ENCODE data around the gene MTMR6. TPM values are rescaled to one million over a fixed set of nuclear protein-coding genes. Genes with fewer than 3 reads are reported as not detected.
"Not testable (repeated sequence)": the region's sequence is repeated elsewhere in the genome, so short reads cannot be mapped to it uniquely, and the experiment has no call there.

Gene MTMR6
- total RNA-seq, 6 experiments from 2014 or later, result 23.5 to 31.0 (median 28.4) TPM

DNA sequence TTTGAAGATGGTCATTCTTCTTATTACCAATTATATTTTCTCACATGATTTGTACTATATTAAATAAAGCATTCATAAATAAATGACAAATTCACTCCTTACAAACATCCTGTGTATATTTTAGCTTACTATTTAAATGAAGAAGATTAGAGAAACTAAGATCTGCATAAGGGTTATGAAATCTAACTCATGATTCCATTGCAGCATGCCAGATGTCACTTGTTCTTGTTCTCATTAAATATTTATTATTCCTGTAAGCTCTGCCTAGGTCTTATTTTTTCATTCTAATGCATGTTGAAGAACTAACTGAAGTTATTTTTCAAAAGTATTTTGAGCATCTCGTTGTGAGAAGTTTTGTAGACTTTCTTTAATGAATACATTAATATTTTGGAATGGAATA is 32.5 kb upstream of the MTMR6 start:
- Mint-ChIP-seq H3K27me3 (ENCODE audit: insufficient read depth) (no peaks in the 10 kb centered on the region), H3K36me3 (ENCODE audit: low read depth) (peaks cover 22% of the 10 kb centered on the region), H3K4me1 (ENCODE audit: low read depth) (peaks cover 24% of the 10 kb centered on the region), H3K4me3 (no peak overlapping the region), H3K9me3 (no peaks in the 10 kb centered on the region), H3K27ac (peak overlapping the region; percentile 21; the same call in 1 of the 2 replicates)
- no peak for DNase-seq
- TF ChIP-seq, protein P1, sequence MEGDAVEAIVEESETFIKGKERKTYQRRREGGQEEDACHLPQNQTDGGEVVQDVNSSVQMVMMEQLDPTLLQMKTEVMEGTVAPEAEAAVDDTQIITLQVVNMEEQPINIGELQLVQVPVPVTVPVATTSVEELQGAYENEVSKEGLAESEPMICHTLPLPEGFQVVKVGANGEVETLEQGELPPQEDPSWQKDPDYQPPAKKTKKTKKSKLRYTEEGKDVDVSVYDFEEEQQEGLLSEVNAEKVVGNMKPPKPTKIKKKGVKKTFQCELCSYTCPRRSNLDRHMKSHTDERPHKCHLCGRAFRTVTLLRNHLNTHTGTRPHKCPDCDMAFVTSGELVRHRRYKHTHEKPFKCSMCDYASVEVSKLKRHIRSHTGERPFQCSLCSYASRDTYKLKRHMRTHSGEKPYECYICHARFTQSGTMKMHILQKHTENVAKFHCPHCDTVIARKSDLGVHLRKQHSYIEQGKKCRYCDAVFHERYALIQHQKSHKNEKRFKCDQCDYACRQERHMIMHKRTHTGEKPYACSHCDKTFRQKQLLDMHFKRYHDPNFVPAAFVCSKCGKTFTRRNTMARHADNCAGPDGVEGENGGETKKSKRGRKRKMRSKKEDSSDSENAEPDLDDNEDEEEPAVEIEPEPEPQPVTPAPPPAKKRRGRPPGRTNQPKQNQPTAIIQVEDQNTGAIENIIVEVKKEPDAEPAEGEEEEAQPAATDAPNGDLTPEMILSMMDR (IDR thresholded peaks at IDR 0.05), result no peak

DNA sequence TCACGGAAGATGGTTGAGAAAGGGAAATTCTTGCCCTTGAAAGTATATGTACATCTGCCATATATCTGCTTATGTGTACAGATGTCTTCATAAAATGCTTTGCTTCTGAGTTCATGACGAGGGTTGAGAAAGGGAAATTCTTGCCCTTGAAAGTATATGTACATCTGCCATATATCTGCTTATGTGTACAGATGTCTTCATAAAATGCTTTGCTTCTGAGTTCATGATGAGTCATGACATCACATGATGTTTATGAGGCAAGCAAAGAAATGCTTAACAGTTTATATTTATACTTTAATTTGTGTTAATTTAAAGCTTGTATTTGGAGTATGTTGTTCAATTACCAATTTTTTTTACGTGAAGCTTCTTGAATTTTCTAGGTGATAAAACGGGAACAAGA is 31.7 kb upstream of the MTMR6 start:
- Mint-ChIP-seq H3K36me3 (ENCODE audit: low read depth) (peaks cover 22% of the 10 kb centered on the region), H3K27ac (peak overlapping the region; percentile 76), H3K4me3 (peak overlapping the region; percentile 38), H3K4me1 (ENCODE audit: low read depth) (peaks cover 24% of the 10 kb centered on the region)
- peak; percentile 78 for DNase-seq
- not testable (repeated sequence) for H3K27me3 Mint-ChIP-seq (ENCODE audit: insufficient read depth); H3K9me3 Mint-ChIP-seq

DNA sequence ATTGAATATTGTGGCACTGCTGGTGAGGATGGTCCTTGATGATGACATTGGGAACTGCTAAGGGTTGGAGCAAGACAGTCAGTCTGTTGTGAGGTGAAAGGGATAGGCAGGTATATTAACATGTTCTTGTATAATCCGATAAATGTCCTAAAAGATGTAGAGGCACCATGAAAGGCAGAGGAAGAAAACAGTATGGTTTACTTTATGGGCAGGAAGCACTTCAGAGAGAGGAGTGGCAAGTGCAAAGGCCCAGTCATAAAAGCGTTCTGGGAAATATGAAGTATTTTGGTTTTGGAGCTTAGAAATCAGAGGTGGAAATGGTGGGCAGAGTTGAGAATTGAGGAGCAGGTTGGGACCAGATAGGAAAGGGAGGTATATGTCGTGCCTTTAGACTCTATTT is 23.6 kb upstream of the MTMR6 start:
- peak overlapping the region; percentile 36; the same call in 1 of the 2 replicates for H3K27ac Mint-ChIP-seq
- H3K4me1 Mint-ChIP-seq (ENCODE audit: low read depth), result peaks cover under 1% of the 10 kb centered on the region; the same call in 1 of the 2 replicates
- no peaks in the 10 kb centered on the region for H3K9me3 Mint-ChIP-seq
- H3K4me3 Mint-ChIP-seq, result no peak overlapping the region
- peaks cover 25% of the 10 kb centered on the region for H3K36me3 Mint-ChIP-seq (ENCODE audit: low read depth)
- TF ChIP-seq, protein P1 (IDR thresholded peaks at IDR 0.05), result no peak
- H3K27me3 Mint-ChIP-seq (ENCODE audit: insufficient read depth), result no peaks in the 10 kb centered on the region; the same call in 1 of the 2 replicates
- DNase-seq, result no peak

DNA sequence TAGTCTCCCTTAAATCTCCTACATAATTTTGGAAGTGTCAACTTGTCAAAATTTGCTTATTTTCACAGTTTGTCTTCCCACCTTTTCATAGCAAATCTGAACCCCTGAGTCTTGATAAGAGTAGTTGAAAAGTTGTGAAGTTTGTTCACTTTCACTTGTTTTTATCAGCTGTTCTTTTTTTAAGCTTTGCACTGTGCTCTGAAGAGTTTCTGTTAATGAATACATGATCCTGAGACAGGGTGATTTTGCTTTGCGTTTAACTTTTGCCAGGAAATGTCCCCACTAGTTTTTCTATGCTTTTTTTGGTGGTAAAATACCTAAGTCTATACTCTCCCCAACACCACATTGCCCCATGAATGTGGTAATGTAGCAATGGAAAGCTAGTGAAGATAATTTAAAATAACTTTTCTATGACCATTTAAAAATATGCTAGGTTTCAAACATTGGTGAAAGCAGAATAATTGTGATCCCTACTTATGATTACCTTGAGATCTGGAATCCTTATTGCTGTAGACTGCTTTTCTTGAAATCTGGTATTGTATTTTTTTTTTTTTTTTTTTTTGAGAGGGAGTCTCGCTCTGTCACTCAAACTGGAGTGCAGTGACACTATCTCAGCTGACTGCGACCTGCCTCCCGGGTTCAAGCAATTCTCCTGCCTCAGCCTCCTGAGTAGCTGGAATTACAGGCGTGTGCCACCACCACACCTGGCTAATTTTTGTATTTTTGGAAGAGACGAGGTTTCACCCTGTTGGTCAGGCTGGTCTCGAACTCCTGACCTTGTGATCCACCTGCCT is 19.6 kb upstream of the MTMR6 start:
- no peak for DNase-seq
- H3K4me1 Mint-ChIP-seq (ENCODE audit: low read depth), result peaks cover 27% of the 10 kb centered on the region
- no peaks in the 10 kb centered on the region for H3K9me3 Mint-ChIP-seq
- TF ChIP-seq, protein P1 (IDR thresholded peaks at IDR 0.05), result no peak
- H3K27me3 Mint-ChIP-seq (ENCODE audit: insufficient read depth), result peaks cover 1% of the 10 kb centered on the region
- H3K4me3 Mint-ChIP-seq, result no peak overlapping the region
- peaks cover 38% of the 10 kb centered on the region for H3K36me3 Mint-ChIP-seq (ENCODE audit: low read depth)
- peak overlapping the region; percentile 35 for H3K27ac Mint-ChIP-seq

DNA sequence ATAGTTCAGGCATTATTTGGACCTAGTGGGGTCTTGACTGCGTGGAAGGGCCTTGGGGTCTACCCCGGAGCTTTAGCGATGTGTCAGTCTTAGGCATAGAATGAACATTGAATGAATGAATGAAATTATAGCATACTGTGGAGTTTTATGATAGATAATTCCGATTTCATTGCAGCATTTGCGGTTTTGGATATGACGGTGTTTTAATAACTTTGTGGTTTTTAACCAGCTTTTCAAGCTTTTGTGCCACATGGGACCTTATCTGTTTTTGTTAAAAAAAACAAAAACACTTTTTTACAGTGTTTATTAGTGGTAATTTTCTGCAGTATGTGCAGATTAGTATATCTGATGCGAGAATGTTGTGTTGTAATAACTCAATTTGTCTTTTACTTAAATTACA is 14.8 kb upstream of the MTMR6 start:
- peak overlapping the region; percentile 93 for H3K27ac Mint-ChIP-seq
- peak overlapping the region; percentile 97 for H3K4me3 Mint-ChIP-seq
- no peaks in the 10 kb centered on the region for H3K9me3 Mint-ChIP-seq
- TF ChIP-seq, protein P1 (IDR thresholded peaks at IDR 0.05), result no peak
- no peak for DNase-seq
- peaks cover 23% of the 10 kb centered on the region for H3K36me3 Mint-ChIP-seq (ENCODE audit: low read depth)
- peaks cover 31% of the 10 kb centered on the region for H3K4me1 Mint-ChIP-seq (ENCODE audit: low read depth)
- peaks cover 1% of the 10 kb centered on the region for H3K27me3 Mint-ChIP-seq (ENCODE audit: insufficient read depth)

DNA sequence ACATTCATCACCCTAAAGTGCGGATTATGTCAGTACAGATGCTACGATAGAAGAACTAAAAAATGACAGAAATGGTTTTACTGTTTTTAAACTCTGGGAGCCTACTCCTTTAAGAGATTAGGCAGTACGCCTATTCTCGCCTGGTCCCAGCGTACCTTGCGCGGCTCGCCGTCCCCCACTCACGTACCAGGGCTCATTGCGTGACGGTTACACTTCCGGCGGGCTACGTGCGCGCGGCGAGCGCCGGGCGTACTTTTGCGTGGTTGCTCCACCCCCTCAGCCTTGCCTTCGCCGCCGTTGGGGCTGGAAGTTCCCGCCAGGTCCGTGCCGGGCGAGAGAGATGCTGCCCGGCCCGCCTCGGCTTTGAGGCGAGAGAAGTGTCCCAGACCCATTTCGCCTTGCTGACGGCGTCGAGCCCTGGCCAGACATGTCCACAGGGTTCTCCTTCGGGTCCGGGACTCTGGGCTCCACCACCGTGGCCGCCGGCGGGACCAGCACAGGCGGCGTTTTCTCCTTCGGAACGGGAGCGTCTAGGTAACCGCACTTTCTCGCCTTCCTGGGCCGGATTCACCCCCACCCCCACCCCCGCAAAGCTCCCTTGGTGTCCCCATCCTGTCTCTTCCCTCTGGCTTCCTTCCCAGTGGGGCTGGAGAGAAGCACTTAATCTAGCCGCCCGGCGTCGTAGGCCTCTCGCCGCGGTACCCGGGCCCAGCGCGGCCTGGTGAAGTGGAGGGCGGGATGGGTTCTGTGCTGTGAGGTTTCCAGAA is 14.2 kb upstream of the MTMR6 start, which contains the start of gene NUP58:
NUP58 (plus strand) TSS at position 279 of the 767 bp plus-strand sequence; CDS start at position 428, 149 bp downstream.
- H3K4me3 Mint-ChIP-seq, result peak within 1 kb of the TSS; percentile 97
- H3K36me3 Mint-ChIP-seq (ENCODE audit: low read depth), result peaks cover 23% of the 10 kb centered on the region
- peak within 1 kb of the TSS; percentile 93 for H3K27ac Mint-ChIP-seq
- H3K27me3 Mint-ChIP-seq (ENCODE audit: insufficient read depth), result peaks cover 1% of the 10 kb centered on the region
- peak; percentile 92 for DNase-seq
- peaks cover 31% of the 10 kb centered on the region for H3K4me1 Mint-ChIP-seq (ENCODE audit: low read depth)
- TF ChIP-seq, protein P1 (IDR thresholded peaks at IDR 0.05), result no peak
- H3K9me3 Mint-ChIP-seq, result no peaks in the 10 kb centered on the region
